Ishikawa (cell line): ENCODE measurements around the gene ARHGEF4.

Source experiments
- CEBPB ChIP-seq: IDR thresholded peaks from 2 replicates; pipeline ENCODE4 v1.6.1; 2012
- CREB1 ChIP-seq: IDR thresholded peaks from 2 replicates; pipeline ENCODE4 v1.6.1; 2012; ENCODE audit warnings: low read depth
- EGR1 ChIP-seq: IDR thresholded peaks from 2 replicates; pipeline ENCODE4 v1.6.1; 2012
- EP300 ChIP-seq: IDR thresholded peaks from 2 replicates; pipeline ENCODE4 v1.6.1; 2012; ENCODE audit warnings: borderline replicate concordance
- FOXM1 ChIP-seq: IDR thresholded peaks from 2 replicates; pipeline ENCODE4 v1.6.1; 2012; ENCODE audit warnings: low read depth, borderline replicate concordance
- MAX ChIP-seq: IDR thresholded peaks from 2 replicates; pipeline ENCODE4 v1.6.1; 2012
- NFIC ChIP-seq: IDR thresholded peaks from 2 replicates; pipeline ENCODE4 v1.6.1; 2012
- RAD21 ChIP-seq: IDR thresholded peaks from 2 replicates; pipeline ENCODE4 v1.6.1; 2012; ENCODE audit warnings: low read depth
- REST ChIP-seq: IDR thresholded peaks from 2 replicates; pipeline ENCODE4 v1.6.1; 2012; ENCODE audit warnings: low read depth, mild to moderate bottlenecking
- TAF1 ChIP-seq: IDR thresholded peaks from 2 replicates; pipeline ENCODE4 v1.6.1; 2012; ENCODE audit warnings: low read depth, mild to moderate bottlenecking
- TCF12 ChIP-seq: IDR thresholded peaks from 2 replicates; pipeline ENCODE4 v1.6.1; 2012; ENCODE audit warnings: low read depth
- TEAD4 ChIP-seq: IDR thresholded peaks from 2 replicates; pipeline ENCODE4 v1.6.1; 2012
- USF1 ChIP-seq: IDR thresholded peaks from 2 replicates; pipeline ENCODE4 v1.6.1; 2012
- YY1 ChIP-seq: IDR thresholded peaks from 2 replicates; pipeline ENCODE4 v1.6.1; 2012; ENCODE audit warnings: low read depth
- ZBTB7A ChIP-seq: IDR thresholded peaks from 2 replicates; pipeline ENCODE4 v1.6.1; 2012; ENCODE audit warnings: low read depth

Gene ARHGEF4

GRCh38 chr2:130911996-130912395 is 75.3 kb downstream of the ARHGEF4 start:
- no peak for TF ChIP-seq CEBPB
- no peak for TF ChIP-seq NFIC
- no peak for TF ChIP-seq TCF12
- TF ChIP-seq CREB1, result no peak
- TF ChIP-seq ZBTB7A, result no peak
- TF ChIP-seq REST, result no peak
- no peak for TF ChIP-seq EP300
- no peak for TF ChIP-seq TAF1
- no peak for TF ChIP-seq FOXM1
- no peak for TF ChIP-seq RAD21
- no peak for TF ChIP-seq MAX
- no peak for TF ChIP-seq USF1
- no peak for TF ChIP-seq YY1

- no peak for TF ChIP-seq ZBTB7A
- no peak for TF ChIP-seq EGR1
- no peak for TF ChIP-seq CREB1
- no peak for TF ChIP-seq EP300
- no peak for TF ChIP-seq YY1
- no peak for TF ChIP-seq NFIC
- TF ChIP-seq CEBPB, result no peak
- TF ChIP-seq TEAD4, result no peak
- no peak for TF ChIP-seq REST
These were observed 75.8 kb downstream of the ARHGEF4 start for GRCh38 chr2:130912471-130912870.

- TF ChIP-seq MAX, result no peak
- TF ChIP-seq EGR1, result no peak
These were observed 77.2 kb downstream of the ARHGEF4 start for GRCh38 chr2:130913891-130914290.

- no peak for TF ChIP-seq ZBTB7A
- TF ChIP-seq CEBPB, result no peak
- no peak for TF ChIP-seq EP300
- no peak for TF ChIP-seq TCF12
- no peak for TF ChIP-seq CREB1
- no peak for TF ChIP-seq YY1
- no peak for TF ChIP-seq EGR1
- no peak for TF ChIP-seq USF1
- TF ChIP-seq REST, result no peak
- no peak for TF ChIP-seq MAX
- no peak for TF ChIP-seq RAD21
- TF ChIP-seq FOXM1, result no peak
- TF ChIP-seq TEAD4, result no peak
- no peak for TF ChIP-seq NFIC
- TF ChIP-seq TAF1, result no peak
These were observed 78.4 kb downstream of the ARHGEF4 start for GRCh38 chr2:130915149-130915548.
